GM18508 (cell line): ENCODE results near the gene CNP.

ENCODE experiments used
- ATAC-seq: cut with Tn5 transposase; IDR thresholded peaks from one replicate; pipeline ENCODE4 v1.9.1; 2021; ENCODE audit warnings: moderate number of reproducible peaks; ENCODE audit not compliant: insufficient read depth, unreplicated experiment

Gene CNP

DNA sequence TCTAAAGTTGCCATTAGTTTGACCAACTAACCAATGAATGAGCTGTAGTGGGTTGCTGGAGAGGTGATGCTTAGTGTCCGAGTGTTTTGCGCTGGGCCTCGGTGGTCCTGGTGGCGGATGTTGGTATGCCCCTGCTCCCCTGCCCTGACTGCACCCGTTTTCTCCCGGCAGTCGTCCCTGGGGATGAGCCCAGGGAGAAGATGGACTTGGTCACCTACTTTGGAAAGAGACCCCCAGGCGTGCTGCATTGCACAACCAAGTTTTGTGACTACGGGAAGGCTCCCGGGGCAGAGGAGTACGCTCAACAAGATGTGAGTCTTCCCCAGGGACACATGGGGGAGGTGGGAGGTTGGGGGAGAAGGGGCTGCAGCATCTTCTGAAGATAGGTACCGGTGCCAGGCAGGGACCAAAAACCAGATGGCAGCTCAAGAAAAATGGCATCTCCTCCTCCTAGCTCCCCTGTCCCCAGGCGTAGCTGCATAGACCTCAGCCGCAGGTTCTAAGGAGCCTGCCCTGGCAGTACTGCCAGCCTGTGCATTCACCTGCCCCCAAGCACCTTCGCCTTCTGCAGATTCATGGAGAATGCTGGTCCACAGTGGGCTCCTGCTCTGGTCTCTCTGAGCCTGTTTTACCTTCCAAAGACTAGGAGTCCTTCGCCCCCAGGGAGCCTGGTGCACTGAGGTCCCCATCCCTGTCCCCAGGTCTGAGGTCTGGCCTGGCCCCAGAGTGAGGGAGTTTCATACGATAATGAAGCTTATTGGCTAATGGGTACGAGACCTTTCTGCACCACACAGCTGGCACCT is 5.3 kb downstream of the CNP start:
- ATAC-seq = no peak

DNA sequence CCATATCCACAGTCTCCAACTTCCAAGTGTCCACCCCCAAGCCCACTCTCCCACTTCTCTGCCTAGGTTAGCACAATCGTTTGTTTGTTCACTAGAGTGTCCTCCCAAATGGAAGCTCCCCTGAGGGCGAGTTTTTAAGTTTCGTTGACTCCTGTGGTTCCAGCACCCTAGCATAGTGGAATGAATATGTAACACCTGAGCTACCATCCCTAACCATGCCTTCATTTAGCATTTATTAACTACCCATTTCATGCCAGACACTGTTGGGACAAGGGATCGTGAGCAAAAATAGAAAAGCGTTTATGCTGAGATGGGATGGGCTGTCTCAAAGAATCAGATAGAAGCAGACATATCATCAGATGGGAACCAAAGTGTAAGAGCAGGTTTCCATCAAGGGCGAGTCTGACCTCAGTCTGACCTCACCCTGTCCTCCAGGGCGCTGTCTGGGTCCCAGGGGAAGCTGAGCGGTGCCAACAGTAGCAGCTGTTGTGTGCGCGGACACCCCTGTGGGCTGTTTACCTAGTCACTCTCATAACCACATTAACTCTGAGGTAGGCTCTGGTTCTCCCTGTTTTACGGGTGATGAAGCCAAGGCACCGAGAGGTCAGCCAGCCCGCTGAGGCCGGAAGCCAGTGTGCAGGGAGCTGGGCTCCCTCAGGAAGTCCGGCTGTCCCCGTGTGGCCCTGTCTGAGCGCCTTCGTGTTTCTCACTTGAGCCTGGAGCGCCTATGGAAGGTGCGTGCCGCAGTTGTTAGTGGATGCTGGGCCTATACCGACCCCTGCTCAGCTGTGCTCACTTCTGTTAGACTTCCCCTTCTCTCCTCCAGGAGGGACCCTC is 6.2 kb downstream of the CNP start:
- ATAC-seq = no peak

DNA sequence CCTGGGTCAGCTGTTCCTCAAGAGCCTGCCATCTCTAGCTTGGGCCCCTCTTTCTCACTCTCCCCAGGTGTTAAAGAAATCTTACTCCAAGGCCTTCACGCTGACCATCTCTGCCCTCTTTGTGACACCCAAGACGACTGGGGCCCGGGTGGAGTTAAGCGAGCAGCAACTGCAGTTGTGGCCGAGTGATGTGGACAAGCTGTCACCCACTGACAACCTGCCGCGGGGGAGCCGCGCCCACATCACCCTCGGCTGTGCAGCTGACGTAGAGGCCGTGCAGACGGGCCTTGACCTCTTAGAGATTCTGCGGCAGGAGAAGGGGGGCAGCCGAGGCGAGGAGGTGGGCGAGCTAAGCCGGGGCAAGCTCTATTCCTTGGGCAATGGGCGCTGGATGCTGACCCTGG is 6.8 kb downstream of the CNP start:
- ATAC-seq = no peak

DNA sequence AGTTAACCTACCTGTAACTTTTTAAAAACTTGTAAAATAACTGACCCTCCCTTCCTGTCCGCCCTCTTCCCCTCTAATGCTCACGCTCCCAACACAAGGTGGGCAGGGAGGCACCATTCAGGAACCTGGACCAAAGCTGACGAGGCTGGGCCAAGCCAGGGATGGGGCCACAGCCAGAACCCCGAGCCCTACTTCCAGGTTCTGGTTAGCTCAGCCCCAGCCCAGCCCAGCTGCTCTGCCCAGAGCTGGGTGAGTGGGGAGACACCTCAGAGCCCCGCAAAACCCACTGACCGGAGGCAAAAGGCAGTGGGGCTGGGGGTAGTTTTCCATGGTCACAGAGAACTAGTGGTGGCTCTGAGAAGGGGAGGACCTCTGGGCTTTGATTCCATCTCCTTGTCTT is 7.4 kb downstream of the CNP start:
- no peak for ATAC-seq

DNA sequence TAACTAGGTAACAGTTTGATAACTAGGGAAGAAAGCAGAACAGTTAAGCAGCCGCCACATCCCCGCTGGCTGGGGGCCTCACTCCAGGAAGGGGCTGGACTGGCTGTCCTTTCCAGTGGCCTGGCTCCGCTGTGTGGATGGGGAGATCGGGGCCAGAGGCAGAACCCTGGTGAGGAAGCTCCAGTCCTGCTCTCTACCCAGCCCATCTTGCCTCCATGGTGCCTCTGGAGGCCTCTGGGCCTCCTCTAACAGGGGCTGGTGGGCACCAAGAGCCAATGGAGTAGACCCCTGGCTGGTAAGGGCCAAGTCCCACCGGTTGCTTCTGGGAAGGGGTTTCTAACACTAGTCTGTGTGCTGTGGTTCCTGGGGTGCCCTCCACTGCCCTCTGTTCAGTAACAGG is 8.1 kb downstream of the CNP start:
- ATAC-seq = no peak

DNA sequence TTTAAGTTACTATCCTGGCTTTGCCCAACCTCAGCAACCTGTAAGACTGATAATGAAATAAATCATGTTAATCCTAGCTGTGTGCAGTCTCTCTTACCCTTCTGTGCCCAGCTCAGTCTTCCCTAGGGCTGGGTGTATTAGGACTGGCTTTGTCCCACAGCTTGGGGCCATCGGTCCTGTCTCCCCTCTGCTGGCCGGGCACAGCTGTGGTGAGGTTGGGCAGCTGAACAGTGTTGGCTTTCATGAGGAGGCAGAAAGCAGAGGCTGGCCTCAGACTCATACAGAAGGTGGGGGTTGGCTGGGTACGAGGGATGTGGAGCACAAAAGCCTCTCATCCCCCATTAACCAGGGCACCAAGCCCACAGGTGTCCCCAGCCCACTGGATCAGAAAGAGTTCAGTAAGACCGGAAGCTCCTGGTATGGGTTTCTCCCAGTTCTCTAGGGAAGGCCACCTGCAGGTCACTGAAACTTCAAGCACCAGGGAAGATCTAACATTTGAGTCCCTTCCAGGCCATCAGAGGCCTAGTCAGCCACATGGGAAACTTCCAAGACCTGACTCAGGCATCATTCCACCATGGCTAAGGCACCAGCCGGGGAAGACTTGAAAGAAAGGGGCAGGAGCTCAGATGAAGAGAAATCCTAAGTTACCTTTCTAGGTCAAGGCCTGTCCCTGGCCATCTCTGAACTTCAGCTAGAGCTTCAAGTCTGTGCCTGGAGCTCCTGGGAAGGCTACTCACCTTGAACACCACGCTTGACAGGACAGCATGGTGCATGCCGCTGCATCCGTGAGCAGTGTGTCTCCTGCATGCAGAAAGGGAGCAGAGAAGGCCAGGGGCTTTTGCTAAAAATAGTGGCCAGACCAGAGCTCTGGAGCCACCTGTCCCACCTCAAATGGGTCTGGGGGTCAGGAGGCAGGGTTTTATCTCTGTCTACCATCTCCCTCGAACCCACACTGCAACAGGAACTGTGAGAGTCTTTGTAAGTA is 8.8 kb downstream of the CNP start:
- ATAC-seq = no peak

DNA sequence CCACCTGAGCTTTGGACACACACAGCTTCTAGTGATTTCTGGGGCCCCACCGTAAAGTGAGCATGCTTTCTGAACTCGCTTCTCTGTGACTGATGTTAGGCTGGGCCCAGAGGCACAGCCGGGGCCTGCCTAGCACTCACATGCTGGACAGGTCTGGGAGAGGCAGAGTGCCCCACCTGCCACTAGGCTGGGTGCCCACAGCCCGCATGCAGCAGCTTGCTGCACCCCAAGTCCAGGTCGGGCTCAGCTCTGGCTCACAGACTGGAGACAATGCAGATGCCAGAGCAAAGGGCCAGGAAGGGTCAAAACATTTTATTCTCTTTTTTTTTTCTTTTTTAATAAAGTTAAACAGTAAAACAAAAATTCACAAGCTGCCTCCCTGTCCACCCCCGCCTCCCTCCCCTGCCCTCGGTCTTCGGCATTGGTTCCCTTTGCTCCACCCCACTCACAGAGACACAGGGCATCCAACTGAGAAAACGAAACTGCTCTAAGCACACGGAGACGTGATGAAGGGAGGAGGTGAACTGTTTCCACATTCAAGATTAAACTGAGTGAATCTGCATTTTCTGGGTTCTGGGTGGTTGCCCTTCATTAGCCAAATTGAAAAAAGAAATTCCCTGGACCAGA is 9.7 kb downstream of the CNP start:
- ATAC-seq = no peak

DNA sequence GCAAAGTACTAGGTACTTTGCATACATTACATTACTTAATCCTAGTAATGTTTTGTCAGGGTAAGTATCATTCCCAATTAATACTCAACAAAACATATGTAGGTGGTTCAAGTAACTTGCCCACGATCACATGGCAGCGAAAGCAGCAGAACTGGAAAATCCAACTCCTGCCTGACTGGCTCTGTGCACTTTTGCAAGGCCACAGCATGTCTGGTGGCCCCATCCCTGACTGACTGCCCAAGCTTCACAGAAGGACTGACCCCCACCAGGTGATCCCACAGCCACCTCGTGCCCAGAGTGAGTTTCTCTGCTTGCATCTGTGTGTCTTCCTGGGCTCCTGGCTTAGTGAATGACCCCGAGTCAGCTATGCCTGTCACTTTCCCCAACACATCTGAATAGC is 11.4 kb downstream of the CNP start:
- no peak for ATAC-seq

DNA sequence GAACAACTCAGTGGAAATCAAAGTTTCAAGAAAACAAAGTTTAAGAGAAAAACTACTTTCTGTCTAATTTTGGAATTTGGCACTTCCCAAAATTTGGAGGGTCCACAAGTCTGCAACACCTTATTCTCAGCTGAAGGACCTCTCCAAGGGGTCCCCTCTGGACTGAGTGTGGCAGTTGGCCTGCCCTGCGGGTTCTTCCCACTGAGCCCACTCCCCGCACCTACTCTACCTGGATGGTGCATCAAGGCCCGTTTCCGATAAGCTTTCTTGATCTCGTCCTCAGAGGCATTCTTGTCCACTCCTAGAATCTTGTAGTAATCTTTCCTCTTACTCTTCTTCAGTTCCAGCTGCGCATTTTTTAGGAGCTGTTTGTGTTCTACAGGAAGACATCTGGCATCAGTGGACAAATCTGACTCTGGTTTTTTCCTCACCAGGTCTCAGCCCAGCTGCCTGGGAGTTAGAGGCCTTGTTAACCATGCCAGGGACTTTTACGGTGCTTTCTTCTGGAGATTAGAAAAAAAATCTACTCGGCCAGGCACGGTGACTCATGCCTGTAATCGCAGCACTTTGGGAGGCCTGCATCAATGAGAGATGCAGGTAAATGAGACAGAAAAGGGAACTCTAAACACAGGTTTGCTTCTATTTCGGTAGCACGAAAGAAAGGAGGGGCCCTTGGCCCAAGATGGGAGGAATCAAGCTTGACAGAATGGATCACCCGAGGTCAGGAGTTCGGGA is 15.6 kb downstream of the CNP start:
- no peak for ATAC-seq

DNA sequence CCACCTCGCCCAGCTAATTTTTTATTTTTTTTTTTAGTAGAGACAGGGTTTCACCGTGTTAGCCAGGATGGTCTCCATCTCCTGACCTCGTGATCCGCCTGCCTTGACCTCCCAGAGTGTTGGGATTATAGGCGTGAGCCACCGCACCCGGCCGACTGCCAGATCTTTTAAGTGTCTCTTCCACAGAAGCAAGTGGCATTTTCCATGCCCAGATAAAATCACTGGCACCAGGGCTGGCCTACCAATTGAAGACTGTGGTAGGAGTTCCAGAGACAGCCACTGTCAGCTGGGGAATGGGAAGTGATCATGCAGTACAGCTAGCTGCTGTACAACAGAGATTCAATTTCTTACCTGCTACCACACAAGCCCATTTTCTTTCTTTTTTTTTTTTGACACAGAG is 17.9 kb downstream of the CNP start:
- ATAC-seq = no peak

DNA sequence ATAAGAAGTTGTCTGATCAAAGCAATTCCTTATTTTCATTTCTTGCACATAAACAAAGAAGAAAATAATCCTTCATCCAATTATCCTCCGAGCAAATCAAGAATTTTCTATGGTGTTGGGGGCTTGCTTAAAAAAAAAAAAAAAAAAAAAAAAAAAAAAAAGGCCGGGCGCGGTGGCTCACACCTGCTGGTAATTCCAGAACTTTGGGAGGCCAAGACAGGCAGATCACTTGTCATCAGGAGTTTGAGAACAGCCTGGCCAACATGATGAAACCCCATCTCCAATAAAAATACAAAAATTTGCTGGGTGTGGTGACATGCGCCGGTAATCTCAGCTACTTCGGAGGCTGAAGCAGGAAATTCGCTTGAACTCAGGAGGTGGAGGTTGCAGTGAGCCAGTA is 19.3 kb downstream of the CNP start:
- ATAC-seq = no peak

DNA sequence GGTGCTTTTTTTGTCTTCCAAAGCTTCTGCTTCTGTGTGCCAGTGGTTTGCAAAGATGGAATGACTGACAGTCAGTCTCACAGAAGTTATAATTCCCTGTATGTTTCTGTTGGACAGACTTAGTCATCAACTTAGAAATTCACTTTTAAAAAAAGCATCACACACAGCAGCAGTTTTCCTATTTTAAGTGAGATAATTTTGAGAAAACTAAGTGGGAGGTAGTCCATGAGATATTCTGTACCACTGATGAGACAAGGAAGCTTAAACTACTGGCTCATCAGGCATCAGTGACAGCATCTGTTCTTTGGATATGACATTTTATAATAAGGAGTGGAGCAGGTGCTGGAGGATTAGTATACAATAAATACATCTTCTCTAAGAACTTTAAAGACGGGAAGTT is 20.0 kb downstream of the CNP start:
- no peak for ATAC-seq

DNA sequence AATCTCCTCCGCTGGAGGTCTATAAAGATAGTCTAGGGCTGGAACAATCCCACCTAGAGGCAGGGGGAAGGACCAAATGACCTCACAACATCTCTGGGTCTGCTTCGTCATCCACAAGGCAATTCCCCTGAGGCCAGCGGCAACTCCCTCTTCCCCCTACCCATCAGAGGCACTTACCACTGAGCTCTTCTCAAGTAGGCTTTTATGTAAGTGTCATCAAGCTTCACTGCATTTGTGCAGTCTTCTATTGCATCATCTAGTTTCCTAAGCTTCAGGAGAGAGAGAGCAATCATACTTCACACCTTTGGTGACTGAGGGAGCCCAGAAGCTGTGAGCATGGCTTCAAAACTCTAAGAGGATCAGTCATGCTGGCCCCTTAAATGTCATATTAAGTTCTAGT is 21.0 kb downstream of the CNP start:
- ATAC-seq = no peak

DNA sequence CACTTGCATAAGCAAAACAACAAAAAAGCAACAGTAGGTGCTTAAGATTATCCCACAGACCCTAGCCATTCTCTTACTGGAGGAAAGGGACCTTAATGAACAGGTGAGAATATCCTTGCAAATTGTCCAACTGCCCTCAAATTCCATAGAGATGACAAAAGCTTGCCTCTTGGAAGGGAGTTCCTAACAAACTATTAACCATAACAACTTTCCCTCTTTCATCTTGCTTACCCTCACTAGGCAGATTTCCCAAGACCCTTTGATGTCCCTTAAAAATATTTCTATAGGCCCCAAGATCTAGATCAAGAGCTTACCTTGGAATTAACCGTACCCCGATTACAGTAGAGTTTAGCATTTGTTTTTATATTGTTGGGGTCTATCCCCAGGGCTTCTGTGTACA is 21.8 kb downstream of the CNP start:
- ATAC-seq = no peak

DNA sequence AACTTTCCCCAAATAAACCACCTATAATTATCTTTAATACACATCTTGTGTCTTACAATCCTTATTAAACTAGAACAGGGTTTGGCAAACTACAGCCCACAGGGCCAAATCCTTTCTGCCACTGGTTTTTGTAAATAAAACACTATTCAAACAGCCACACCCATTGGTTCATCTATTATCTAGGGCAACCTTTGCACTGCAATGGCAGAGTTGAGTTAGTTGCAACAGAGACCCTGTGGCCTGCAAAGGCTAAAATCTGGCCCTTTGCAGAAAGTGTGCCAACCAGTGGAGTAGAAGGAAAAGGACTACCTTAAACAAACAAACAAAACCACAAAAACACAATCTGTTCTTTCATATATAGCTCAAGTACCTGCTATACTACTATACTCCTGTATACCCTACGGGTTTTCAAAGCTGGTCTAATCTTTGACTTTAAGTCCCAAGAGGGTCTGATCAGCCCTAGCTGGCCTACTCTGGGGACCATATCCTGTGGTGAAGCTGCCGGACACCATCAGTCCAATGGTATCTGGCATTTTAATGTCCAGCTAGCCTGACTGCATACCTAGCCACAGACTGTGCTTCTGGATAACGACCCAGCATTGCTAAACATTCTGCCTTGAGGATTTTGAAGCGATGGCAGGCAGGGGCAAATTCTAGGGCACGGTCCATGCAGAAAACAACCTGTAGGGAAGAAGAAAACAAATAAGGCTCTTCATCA is 23.3 kb downstream of the CNP start:
- no peak for ATAC-seq

DNA sequence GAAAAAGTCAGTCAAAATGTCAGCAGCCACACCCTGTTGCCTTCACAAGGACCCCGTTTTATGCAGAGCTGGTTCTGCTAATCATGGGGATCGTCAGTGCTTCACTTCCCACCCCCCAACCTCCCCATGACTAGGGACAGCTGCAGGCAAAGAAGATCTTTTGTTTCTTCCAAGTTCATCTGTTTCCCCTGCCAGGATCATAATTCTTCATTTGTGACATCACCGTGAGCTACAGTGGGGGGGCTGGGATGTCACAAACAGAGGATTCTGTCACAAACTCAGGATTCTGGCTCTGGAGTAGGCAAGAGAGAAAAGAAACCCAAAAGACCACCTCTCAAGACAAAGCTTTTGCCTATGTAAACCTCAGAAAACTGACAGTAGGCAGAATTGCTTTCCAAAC is 26.0 kb downstream of the CNP start:
- no peak for ATAC-seq

DNA sequence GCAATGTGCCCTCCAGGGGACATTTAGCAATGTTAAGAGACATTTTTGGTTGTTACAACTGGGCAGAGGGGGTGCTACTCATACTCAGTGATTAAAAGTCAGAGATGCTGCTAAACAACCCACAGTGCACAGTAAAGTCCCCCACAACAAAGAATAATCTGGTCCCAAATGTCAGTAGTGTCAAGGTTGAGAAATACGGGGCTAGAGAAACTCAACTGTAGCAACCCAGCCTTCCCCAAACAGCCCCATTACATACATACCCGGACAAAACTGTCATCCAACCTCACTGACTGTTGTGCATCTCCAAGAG is 30.2 kb downstream of the CNP start:
- ATAC-seq = no peak

DNA sequence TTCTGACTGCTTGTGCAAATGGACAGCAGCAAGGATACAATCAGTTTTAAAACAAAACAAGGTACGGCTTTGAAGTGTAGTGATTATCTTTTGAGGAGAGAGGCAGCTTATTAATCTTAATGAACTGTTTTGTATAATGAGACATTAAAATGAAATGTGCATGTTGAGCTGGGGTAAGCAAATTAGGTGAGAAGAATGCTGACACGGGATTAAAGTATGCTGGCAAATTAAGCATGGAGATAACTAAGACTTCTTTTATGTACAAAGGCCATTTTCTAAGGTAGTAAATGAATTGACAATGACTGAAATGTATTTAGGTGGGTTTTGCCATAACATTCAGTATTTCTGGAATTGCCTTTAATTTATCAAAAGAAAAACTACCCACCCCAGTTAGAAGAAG is 31.9 kb downstream of the CNP start:
- ATAC-seq = no peak
